Measurements from ENCODE around the gene FIG4.
"Not testable (repeated sequence)": the region's sequence is repeated elsewhere in the genome, so short reads cannot be mapped to it uniquely, and the experiment has no call there.

Gene FIG4

GRCh38 chr6:109794201-109794923, 103.3 kb downstream of the FIG4 start:
- DNase-seq (ENCODE audit: low read depth in 2 of 2, low spot score in 1 of 2), result no peak

- DNase-seq (ENCODE audit: low read depth in 2 of 2, low spot score in 1 of 2), result no peak
Measured at GRCh38 chr6:109795994-109796555, 105.0 kb downstream of the FIG4 start.

GRCh38 chr6:109799129-109799528, 108.0 kb downstream of the FIG4 start:
- no peak for DNase-seq (ENCODE audit: low read depth in 2 of 2, low spot score in 1 of 2)

GRCh38 chr6:109799664-109800063, 108.6 kb downstream of the FIG4 start:
- DNase-seq (ENCODE audit: low read depth in 2 of 2, low spot score in 1 of 2), result no peak

GRCh38 chr6:109800771-109801170, 109.7 kb downstream of the FIG4 start:
- no peak for DNase-seq (ENCODE audit: low read depth in 2 of 2, low spot score in 1 of 2)

GRCh38 chr6:109801794-109802193, 110.7 kb downstream of the FIG4 start:
- DNase-seq (ENCODE audit: low read depth in 2 of 2, low spot score in 1 of 2), result no peak

- no peak for DNase-seq (ENCODE audit: low read depth in 2 of 2, low spot score in 1 of 2)
Measured at GRCh38 chr6:109804020-109804419, 112.9 kb downstream of the FIG4 start.

- DNase-seq (ENCODE audit: low read depth in 2 of 2, low spot score in 1 of 2), result no peak
Measured at GRCh38 chr6:109807881-109808280, 116.8 kb downstream of the FIG4 start.

GRCh38 chr6:109808837-109809236, 117.7 kb downstream of the FIG4 start:
- DNase-seq (ENCODE audit: low read depth in 2 of 2, low spot score in 1 of 2), result no peak

GRCh38 chr6:109815054-109815453, 124.0 kb downstream of the FIG4 start:
- no peak for DNase-seq (ENCODE audit: low read depth in 2 of 2, low spot score in 1 of 2)

- DNase-seq (ENCODE audit: low read depth in 2 of 2, low spot score in 1 of 2), result no peak
Measured at GRCh38 chr6:109816452-109817374, 125.6 kb downstream of the FIG4 start.

GRCh38 chr6:109820706-109821350, 129.7 kb downstream of the FIG4 start:
- no peak for DNase-seq (ENCODE audit: low read depth in 2 of 2, low spot score in 1 of 2)

- DNase-seq (ENCODE audit: low read depth in 2 of 2, low spot score in 1 of 2), result no peak
Measured at GRCh38 chr6:109821428-109821827, 130.3 kb downstream of the FIG4 start.

- no peak for DNase-seq (ENCODE audit: low read depth in 2 of 2, low spot score in 1 of 2)
Measured at GRCh38 chr6:109824105-109824504, 133.0 kb downstream of the FIG4 start.

GRCh38 chr6:109826551-109826950, 135.5 kb downstream of the FIG4 start:
- DNase-seq (ENCODE audit: low read depth in 2 of 2, low spot score in 1 of 2), result no peak

GRCh38 chr6:109831352-109831751, 140.3 kb downstream of the FIG4 start:
- not testable (repeated sequence) for DNase-seq (ENCODE audit: low read depth in 2 of 2, low spot score in 1 of 2)

GRCh38 chr6:109834131-109834530, 143.0 kb downstream of the FIG4 start:
- no peak for DNase-seq (ENCODE audit: low read depth in 2 of 2, low spot score in 1 of 2)

- no peak for DNase-seq (ENCODE audit: low read depth in 2 of 2, low spot score in 1 of 2)
Measured at GRCh38 chr6:109834595-109835437, 143.7 kb downstream of the FIG4 start.

- no peak for DNase-seq (ENCODE audit: low read depth in 2 of 2, low spot score in 1 of 2)
Measured at GRCh38 chr6:109840034-109840433, 148.9 kb downstream of the FIG4 start.

- DNase-seq (ENCODE audit: low read depth in 2 of 2, low spot score in 1 of 2), result no peak
Measured at GRCh38 chr6:109840796-109841195, 149.7 kb downstream of the FIG4 start.

GRCh38 chr6:109841869-109842268, 150.8 kb downstream of the FIG4 start:
- no peak for DNase-seq (ENCODE audit: low read depth in 2 of 2, low spot score in 1 of 2)

Data from stimulated activated CD8-positive, alpha-beta memory T cell treated with anti-CD3 and anti-CD28 coated beads, Interleukin-4, amount 100 ng/mL, for 4 hours (primary cell).